Psoas muscle (tissue), 8 donors: ENCODE results near the gene CASQ2. TPM values are rescaled to one million over a fixed set of nuclear protein-coding genes. Genes with fewer than 3 reads are reported as not detected.

Experiments
- ATAC-seq, 4 donors: fragments of 200-7000 bp; cut with Tn5 transposase; one replicate each; pipeline ENCODE4 v1.9.1; 2020; ENCODE audit warnings: moderate library complexity in 3 of 4, mild to moderate bottlenecking in 2 of 4
- DNase-seq, 2 donors: peaks; one replicate each; pipeline ENCODE4 v3.0.0-alpha.2; 2020
- H3K27ac ChIP-seq: fragments of 200-600 bp; one replicate; pipeline ENCODE4 v1.8.0; 2022
- H3K27me3 ChIP-seq, 3 donors: fragments of 200-600 bp in 1 of 3; one replicate each; pipeline versions ENCODE4 v1.6.1 to v1.8.0; 2013 to 2022; ENCODE audit warnings: low read length in 2 of 3, mild to moderate bottlenecking in 2 of 3, moderate library complexity in 1 of 3; ENCODE audit not compliant: insufficient read depth in 3 of 3
- H3K36me3 ChIP-seq, 2 donors: fragments of 200-600 bp in 1 of 2; one replicate each; pipeline versions ENCODE4 v1.6.1 to v1.8.0; 2013 to 2022; ENCODE audit warnings: low read depth in 1 of 2, mild to moderate bottlenecking in 1 of 2, moderate library complexity in 1 of 2; ENCODE audit not compliant: insufficient read depth in 1 of 2
- H3K4me1 ChIP-seq: fragments of 200-600 bp; one replicate; pipeline ENCODE4 v1.8.0; 2022
- H3K4me3 ChIP-seq: fragments of 200-600 bp; one replicate; pipeline ENCODE4 v1.8.0; 2022; ENCODE audit warnings: mild to moderate bottlenecking
- H3K9me3 ChIP-seq: fragments of 200-600 bp; one replicate; pipeline ENCODE4 v1.8.0; 2022
- CTCF ChIP-seq: fragments of 200-600 bp; IDR thresholded peaks from one replicate; pipeline ENCODE4 v1.8.0; 2022; ENCODE audit warnings: antibody characterized with exemption
- WGBS, 3 donors: extraction: QIAGEN DNeasy Blood & Tissue Kit; methylation state at CpG; one replicate each; pipeline versions ENCODE4 v1.1.6 to v1.1.7; 2013; 5-methylcytosine and 5-hydroxymethylcytosine counted together
- intact Hi-C, 2 donors: fragments of 100-400 bp; cut with DNase I; formaldehyde crosslinking; loops; one replicate each; pipeline versions ENCODE4 v1.11.0 to v1.14.2; 2022
- polyA plus RNA-seq, 3 donors: library from polyadenylated mRNA; stranded (reverse); fragments of 200-250 nt; gene quantifications; one replicate each; pipeline ENCODE4 v1.2.3, GENCODE V29; 2013
- total RNA-seq, 4 donors: library from RNA; stranded (reverse); fragmentation: NEBNext Ultra II Directional in 2 of 4; extraction: Animal tissue kit (Norgen Biotek cat#: 25700) in 2 of 4; gene quantifications; one replicate each; pipeline versions ENCODE4 v1.2.1 to v1.2.4, GENCODE V29; 2021 to 2023
- donor health status: healthy with polysubstance abuse.
- donor health status: DM: no; HTN: no; CAD: no; lungs with moderate emphysema.
- donor health status: Bipolar disorder and iron deficiency.
- donor health status: healthy.
- donor health status: DM: yes; HTN: yes; CAD: no.
- donor health status: DM: no; HTN: no; CAD: no.
- donor health status: DM: no; HTN: no; CAD: no.
- donor health status: DM: yes; HTN: yes; CAD: no.

Gene CASQ2
- total and polyA plus RNA-seq, 7 donors: 56.4 to 271 (median 84.0) TPM

DNA sequence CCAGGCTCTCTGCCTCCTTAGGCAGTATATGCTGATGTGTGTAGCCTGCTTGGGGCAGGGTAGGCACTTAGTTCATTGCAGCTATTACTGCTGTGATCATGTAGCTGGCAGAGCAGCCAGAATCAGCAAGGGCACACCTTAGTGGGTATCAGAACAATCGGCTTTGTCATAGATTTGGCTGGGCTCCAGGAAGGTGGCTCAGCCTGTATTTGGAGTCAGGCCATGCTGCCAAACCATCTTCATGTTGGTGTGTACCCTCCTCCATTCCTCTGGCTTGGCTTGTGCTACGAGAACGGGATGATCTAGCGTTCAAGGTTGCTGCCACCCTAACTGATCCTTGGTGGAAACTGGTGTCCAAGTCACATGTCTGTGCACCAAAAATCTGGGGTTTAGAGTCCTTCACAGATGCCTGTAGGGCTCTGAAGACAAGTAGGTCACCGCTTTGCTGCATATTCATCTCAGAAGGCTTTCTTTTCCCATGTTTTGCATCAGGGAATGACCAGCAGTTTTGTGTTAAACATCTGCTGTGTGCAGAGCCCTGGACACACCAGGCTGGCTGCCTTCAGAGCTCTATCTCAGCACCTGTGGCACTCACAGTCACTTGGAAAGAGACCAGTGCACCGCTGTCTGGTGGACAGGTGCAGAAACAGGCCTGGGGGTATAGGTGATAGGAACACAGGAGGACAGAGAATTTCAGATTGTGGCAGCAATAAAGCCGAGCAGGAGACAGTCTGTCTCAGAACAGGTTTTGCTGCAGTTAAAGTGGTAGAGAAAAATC is 103.0 kb downstream of the CASQ2 start:
- Histone ChIP-seq H3K27me3 (no peaks in the 10 kb centered on the region), H3K4me1 (peaks cover 13% of the 10 kb centered on the region), H3K4me3 (no peak overlapping the region), H3K36me3 (peaks cover 0 to 8% of the 10 kb centered on the region in 2 donors), H3K9me3 (no peaks in the 10 kb centered on the region), H3K27ac (no peak overlapping the region)
- DNase-seq (no peak), ATAC-seq (no peak)
- intact Hi-C loops: no loop called here
- TF ChIP-seq CTCF: no peak
- 87 to 94% (median 89%) methylated on average over 7 of the region's 7 CpGs for WGBS, 3 donors

DNA sequence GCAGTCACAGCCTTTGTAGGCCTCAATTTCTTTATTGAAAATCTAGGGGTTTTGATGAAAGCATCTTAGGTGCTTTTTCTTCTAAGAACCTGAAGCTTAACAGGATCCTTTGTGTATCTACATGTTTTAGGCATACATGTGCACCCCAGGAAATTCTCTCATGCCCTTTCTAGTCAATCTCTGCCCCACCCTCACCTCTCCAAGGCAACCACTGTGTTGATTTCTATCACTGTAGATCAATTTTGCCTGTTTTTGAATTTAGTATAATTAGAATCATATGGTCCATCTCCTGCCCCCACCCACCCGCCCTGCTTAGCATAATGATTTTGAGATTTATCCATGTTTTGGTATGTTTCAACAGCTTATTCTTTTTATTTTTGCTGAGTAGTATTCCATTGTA is 107.4 kb downstream of the CASQ2 start:
- DNase-seq (no peak), ATAC-seq (no peak)
- intact Hi-C loops: no loop called here
- Histone ChIP-seq H3K27me3 (no peaks in the 10 kb centered on the region), H3K9me3 (no peaks in the 10 kb centered on the region), H3K36me3 (peaks cover 0 to 10% of the 10 kb centered on the region in 2 donors), H3K4me3 (no peak overlapping the region), H3K27ac (no peak overlapping the region), H3K4me1 (peaks cover 2% of the 10 kb centered on the region)
- WGBS, 3 donors: 92 to 100% (median 95%) methylated on average over 1 of the region's 1 CpG
- TF ChIP-seq CTCF: no peak

GRCh38 chr1:115660151-115660550 is 108.4 kb downstream of the CASQ2 start:
- H3K9me3 ChIP-seq: no peaks in the 10 kb centered on the region
- no peak overlapping the region for H3K27ac ChIP-seq
- no peaks in the 10 kb centered on the region for H3K4me1 ChIP-seq
- H3K4me3 ChIP-seq: no peak overlapping the region
- no peak for TF ChIP-seq CTCF
- H3K36me3 ChIP-seq: peaks cover 0 to 10% of the 10 kb centered on the region in 2 donors
- DNase-seq (no peak), ATAC-seq (no peak)
- intact Hi-C loops: no loop called here
- no peaks in the 10 kb centered on the region for H3K27me3 ChIP-seq
- 95 to 99% (median 97%) methylated on average over 5 of the region's 5 CpGs for WGBS, 3 donors

DNA sequence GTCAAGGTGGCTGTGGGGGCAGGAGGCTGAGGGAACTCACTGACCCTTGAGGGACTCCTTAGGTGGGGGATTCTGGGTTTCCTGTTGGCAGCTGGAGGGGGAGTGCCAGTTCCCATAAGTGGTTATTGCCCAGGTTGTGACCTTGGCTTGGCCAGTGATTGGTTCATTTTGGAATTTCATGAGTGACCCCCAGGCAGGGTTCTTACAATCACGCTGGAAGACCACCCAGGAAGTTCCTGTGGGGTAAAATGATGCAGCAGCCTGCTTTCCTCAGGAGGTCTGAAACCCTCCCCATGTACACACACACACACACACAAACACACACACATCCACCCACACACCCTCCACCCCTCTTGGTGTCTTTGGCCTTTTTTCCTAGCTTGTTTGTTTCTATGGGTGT is 109.9 kb downstream of the CASQ2 start:
- DNase-seq: no peak
- Histone ChIP-seq H3K27me3 (no peaks in the 10 kb centered on the region), H3K36me3 (peaks cover 0 to 6% of the 10 kb centered on the region in 2 donors), H3K27ac (no peak overlapping the region), H3K9me3 (no peaks in the 10 kb centered on the region), H3K4me3 (no peak overlapping the region), H3K4me1 (no peaks in the 10 kb centered on the region)
- 81 to 100% (median 84%) methylated on average over 1 of the region's 1 CpG for WGBS, 3 donors
- intact Hi-C loops: no loop called here
- no peak for TF ChIP-seq CTCF
- no peak for ATAC-seq
